Fibroblast of pulmonary artery (primary cell): ENCODE data around the gene MAP3K8.

ENCODE experiments used
- DNase-seq: peaks from one replicate; pipeline ENCODE4 v3.0.0-alpha.2; 2010; ENCODE audit warnings: low read depth
- H3K4me3 ChIP-seq: replicated peaks from 2 replicates; pipeline ENCODE4 v1.5.1; 2011; ENCODE audit warnings: low read depth, mild to moderate bottlenecking, control low read depth, low read length, moderate library complexity
- TF ChIP-seq, protein P1 (sequence below): IDR thresholded peaks from 2 replicates; pipeline ENCODE4 v1.5.1; 2011; ENCODE audit warnings: mild to moderate bottlenecking, control low read depth, low read length, inconsistent platforms; ENCODE audit errors: missing control alignments

MAP3K8 gene

DNA sequence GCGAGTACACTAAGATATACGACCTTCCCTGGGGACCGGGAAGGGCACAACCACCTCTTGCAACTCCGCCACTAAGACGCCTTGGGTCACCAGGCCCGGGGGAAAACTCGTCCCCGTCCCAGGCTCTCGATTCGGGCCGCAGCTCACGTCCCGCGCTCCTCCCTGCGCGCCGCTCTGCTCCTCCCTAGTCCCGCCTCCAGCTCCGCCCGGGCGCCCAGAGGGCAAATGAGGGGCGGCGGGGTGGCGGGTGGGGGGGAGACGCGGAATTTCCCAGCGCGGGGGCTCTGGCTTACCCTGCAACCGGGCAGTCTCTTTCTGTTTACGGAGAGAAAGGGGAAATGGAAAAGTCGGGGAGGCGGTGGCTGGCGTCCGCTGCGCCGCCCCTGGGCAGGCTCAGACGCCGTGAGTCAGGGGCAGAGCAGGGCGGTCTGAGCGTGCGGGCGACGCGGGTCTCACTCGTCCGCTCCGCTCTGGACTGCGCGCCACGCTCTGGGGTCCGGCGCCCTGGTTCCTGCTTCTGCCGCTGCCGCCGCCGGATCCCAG is at the start of gene MAP3K8:
MAP3K8 (plus strand) TSS at position 455 of the 543 bp plus-strand sequence. CDS start 4,755 bp downstream, outside the sequence.
- H3K4me3 ChIP-seq, result peak within 1 kb of the TSS; percentile 91
- TF ChIP-seq, protein P1, sequence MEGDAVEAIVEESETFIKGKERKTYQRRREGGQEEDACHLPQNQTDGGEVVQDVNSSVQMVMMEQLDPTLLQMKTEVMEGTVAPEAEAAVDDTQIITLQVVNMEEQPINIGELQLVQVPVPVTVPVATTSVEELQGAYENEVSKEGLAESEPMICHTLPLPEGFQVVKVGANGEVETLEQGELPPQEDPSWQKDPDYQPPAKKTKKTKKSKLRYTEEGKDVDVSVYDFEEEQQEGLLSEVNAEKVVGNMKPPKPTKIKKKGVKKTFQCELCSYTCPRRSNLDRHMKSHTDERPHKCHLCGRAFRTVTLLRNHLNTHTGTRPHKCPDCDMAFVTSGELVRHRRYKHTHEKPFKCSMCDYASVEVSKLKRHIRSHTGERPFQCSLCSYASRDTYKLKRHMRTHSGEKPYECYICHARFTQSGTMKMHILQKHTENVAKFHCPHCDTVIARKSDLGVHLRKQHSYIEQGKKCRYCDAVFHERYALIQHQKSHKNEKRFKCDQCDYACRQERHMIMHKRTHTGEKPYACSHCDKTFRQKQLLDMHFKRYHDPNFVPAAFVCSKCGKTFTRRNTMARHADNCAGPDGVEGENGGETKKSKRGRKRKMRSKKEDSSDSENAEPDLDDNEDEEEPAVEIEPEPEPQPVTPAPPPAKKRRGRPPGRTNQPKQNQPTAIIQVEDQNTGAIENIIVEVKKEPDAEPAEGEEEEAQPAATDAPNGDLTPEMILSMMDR, result no peak
- peak; percentile 91 for DNase-seq

DNA sequence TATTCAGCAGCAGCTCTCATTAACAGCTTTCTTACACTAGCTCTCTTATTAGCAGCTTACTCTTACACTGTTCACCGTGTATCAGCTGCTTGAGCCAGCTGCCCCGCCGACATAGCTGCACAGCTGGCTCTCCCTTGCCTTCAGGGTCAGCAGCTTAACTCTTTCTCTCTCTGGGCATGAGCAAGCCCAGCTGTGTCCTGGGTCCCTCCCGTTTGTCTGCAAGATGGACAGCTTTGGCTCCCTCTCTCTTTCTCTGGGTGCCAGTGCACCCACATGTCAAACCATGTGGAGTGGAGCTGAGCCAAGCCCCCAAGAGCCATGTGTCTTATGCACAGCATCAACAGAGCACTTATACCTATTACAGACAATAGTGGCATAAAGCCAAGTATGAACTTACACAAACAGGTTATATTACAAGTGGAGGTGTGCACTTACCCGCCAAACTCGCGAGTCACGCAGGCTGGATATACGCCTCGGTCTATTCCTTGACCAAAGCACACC is 49.2 kb upstream of the MAP3K8 start:
- peak; percentile 39 for DNase-seq

DNA sequence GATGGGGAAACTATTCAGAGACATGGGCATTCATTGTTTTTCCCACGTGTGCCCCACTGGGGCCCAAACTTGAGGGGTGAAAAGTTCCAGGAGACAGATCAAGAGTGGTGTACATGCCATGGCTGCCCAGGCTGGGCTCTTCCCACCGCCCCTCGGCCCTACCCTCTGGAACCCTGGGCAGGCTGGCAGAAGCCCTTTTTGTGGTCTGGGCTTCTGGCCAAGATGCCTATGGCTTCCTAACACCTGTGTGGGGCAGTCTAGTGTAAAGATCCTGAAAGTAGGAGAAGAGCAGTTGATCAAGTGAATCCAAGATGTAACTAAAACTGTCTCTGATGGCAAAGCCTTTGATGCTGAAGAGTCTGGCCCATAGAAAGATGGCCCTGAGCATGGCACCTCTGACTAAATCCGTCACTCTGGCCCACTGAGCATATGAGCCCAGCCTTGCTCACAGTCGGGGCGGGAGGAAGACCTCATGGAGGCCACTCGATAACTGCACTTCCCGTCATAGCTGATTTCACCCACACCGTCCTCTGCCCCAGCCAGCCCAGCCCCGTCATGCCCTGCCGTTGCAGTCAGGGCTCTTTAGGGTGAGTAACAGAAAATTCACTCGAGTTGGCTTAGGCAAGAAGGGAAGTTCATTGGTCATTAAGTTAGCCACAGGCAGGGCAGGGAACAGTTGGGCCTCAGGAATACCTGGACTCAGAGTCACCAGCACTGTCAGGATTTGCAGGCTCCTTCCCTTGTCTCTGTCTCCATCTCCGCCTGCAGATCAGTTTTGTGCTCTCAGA is 47.0 kb upstream of the MAP3K8 start:
- no peak overlapping the region for H3K4me3 ChIP-seq
- TF ChIP-seq, protein P1, result no peak
- DNase-seq, result no peak

More for the DNA sequence above, 49.2 kb upstream of the MAP3K8 start:
- no peak overlapping the region for H3K4me3 ChIP-seq
- TF ChIP-seq, protein P1, result peak; percentile 38

DNA sequence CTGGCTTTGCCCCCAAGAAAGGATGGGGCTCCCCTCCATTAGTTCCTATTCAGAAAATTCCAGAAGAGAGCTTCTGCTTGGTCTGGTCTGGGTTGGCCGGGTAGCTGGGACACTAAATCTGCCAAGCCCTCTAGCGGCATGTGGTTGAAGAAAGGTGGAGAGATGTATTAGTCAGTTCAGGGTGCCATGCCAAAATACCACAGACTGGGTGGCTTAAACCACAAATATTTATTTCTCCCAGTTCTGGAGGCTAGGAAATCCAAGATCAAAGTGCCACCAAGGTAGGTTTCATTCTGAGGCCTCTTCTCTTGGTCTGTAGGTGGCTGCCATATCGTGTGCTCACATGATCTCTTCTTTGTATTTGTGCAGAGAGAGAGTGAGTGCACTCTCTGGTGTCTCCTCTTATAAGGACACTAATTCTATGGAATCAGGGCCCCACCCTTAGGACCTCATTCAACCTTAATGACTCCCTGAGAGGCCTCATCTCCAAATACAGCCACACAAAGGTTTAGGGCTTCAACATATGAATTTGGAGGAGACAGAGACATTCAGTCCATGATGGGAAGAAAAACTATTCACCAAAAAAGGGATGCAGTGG is 46.2 kb upstream of the MAP3K8 start:
- TF ChIP-seq, protein P1, result no peak
- DNase-seq, result no peak
- H3K4me3 ChIP-seq, result no peak overlapping the region

DNA sequence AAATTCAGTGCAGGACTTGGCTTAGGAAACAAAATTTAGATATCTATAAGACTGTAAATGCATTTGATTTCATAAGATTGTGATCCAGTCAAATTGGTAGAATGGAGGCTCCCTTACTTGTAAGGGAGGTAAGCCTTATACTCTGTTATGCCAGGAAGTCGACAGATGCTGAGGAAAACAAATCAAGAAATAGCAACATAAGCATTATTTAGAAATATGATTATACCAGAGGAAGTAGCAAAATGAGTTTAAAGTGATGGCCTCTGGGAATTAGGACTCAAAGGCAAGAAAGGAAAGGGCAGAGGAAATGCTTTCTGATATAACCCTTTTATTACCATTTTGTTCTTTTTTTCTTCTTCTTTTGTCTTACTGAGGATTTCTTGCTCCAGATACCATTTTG is 44.4 kb upstream of the MAP3K8 start:
- H3K4me3 ChIP-seq, result no peak overlapping the region
- DNase-seq, result no peak
- TF ChIP-seq, protein P1, result no peak

DNA sequence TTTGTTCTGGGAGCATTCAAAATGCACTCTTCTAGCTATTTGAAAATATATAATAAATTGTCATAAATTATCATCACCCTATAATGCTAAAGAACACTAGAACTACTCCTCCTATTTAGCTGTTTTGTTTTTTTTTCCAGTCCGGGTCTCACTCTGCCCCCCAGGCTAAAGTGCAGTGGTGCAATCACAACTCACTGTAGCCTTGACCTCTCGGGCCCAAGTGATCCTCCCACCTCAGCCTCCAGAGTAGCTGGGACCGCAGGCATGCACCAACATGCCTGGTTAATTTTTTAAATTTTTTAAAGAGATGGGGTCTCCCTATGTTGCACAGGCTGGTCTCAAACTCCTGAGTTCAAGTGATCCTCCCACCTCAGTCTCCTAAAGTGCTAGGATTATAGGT is 43.8 kb upstream of the MAP3K8 start:
- no peak overlapping the region for H3K4me3 ChIP-seq
- no peak for DNase-seq
- TF ChIP-seq, protein P1, result no peak
